GM21526 (cell line): ENCODE data around the gene EPB41L2.
"Not testable (repeated sequence)": the region's sequence is repeated elsewhere in the genome, so short reads cannot be mapped to it uniquely, and the experiment has no call there.

Experiments used
- ATAC-seq: cut with Tn5 transposase; IDR thresholded peaks from one replicate; pipeline ENCODE4 v1.9.1; 2021; ENCODE audit warnings: moderate library complexity; ENCODE audit not compliant: unreplicated experiment, low FRiP score

EPB41L2 gene

GRCh38 chr6:131063028-131063763 is at the start of gene EPB41L2:
EPB41L2 (minus strand) TSS chr6:131063245; CDS start chr6:130956485, 106,760 bp downstream.
- peak; percentile 68 for ATAC-seq

DNA sequence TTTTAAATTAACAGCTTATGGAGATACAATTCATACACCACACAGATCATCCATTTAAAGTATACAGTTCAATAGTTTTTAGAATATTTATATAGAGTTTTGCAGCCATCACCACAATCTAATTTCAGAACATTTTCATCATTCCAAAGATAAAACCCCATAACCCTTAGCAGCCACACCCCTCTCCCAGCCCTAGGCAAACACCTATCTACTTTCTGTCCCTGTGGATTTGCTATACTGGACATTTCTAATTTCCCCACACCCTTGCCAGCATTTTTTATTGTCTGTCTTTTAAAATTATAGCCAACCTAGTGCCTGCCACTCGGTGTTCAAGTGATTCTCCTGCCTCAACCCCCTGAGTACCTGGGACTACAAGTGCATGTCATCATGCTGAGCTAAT is 49.2 kb upstream of the EPB41L2 start:
- ATAC-seq: no peak

- no peak for ATAC-seq
Observed at GRCh38 chr6:131107151-131107550, 44.1 kb upstream of the EPB41L2 start.

DNA sequence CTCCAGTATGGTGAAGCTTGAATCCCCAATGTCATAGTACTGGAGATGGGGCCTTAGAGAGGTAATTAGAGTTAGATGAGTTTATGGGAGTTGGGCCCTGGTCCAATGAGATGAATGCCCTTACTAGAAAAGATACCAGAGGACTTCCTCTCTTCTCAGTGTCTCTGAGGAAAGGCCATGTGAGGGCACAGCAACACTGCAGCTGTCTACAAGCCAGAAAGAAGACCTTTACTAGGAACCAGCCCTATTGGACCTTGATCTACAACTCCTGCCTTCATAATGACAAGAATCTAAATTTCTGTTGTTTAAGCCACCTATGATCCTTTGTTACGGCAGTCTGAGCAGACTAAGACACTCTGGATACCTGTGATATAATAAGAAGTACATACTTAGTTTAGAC is 40.9 kb upstream of the EPB41L2 start:
- no peak for ATAC-seq

DNA sequence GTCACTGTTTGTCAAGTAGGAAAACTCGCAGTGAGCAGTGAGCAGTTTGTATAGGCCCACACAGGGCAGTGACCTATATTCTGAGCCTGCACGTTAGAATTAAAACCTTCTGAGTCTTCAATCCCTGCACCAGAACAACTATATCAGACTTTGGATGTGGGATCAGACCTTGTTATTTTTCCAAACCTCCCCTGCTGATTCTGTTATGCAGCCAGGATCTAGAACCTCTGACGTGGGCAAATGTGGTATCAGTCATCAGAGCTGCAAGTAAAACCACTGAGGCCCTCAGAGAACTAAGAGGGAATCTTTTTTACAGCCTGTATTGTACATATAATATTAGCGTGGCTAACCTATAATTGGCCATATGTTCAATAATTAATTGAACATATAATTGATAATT is 40.3 kb upstream of the EPB41L2 start:
- no peak for ATAC-seq

DNA sequence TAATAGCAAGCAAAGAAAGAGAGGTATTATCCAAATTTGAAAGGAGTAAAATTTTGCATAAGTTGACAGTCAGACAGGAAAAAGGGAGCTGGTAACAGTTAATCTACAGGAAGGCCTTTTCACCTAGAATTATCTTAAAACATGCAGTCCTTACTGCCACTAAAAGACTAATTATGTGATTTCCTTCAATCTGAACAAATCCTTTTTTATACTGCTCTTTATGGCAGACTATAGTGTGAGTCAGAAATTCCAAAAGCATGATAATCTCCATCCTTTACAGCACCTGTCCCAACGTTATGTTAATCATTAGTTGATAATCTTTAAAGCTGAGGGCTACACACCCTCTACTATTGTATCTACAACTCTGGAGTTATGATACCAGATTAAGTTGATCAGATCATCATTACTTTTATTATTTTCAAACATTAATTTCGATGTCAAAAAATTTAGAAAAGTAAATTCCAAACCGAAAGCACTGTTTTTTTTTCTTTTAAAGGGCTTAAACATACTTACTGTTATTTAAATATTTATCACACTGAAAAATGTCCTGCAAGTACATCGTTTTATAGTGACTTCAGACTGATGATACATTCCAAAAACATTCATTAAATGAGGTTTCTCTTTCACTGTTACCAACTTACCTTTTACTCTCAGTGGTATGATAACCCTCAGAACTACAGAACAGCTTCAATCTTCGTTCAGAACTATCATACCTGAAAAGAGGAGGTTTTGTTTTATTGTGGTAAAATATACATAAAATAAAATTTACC is 39.1 kb upstream of the EPB41L2 start:
- no peak for ATAC-seq

GRCh38 chr6:131096786-131097185 is 33.7 kb upstream of the EPB41L2 start:
- ATAC-seq: no peak

DNA sequence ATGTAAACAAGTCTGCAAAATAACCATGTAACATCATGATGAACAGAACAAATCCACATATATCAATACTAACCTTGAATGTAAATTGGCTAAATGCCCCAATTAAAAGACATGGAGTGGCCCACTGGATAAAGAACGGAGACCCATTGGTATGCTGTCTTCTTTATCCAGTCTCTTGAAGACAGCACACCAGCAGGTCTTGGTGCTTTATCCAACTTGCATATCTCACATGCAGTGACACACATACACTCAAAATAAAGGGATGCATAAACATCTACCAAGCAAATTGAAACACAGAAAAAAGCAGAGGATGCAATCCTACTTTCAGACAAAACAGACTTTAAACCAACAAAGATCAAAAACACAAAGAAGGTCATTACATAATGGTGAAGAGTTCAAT is 30.3 kb upstream of the EPB41L2 start:
- ATAC-seq: no peak

DNA sequence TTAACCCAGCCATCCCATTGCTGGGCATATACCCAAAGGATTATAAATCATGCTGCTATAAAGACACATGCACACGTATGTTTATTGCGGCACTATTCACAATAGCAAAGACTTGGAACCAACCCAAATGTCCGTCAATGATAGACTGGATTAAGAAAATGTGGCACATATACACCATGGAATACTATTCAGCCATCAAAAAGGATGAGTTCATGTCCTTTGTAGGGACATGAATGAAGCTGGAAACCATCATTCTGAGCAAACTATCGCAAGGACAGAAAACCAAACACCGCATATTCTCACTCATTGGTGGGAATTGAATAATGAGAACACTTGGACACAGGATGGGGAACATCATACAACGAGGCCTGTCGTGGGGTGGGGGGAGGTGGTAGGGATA is 28.9 kb upstream of the EPB41L2 start:
- ATAC-seq: not testable (repeated sequence)

GRCh38 chr6:131090339-131090738 is 27.3 kb upstream of the EPB41L2 start:
- ATAC-seq: not testable (repeated sequence)

- no peak for ATAC-seq
Observed at GRCh38 chr6:131084982-131085381, 21.9 kb upstream of the EPB41L2 start.

DNA sequence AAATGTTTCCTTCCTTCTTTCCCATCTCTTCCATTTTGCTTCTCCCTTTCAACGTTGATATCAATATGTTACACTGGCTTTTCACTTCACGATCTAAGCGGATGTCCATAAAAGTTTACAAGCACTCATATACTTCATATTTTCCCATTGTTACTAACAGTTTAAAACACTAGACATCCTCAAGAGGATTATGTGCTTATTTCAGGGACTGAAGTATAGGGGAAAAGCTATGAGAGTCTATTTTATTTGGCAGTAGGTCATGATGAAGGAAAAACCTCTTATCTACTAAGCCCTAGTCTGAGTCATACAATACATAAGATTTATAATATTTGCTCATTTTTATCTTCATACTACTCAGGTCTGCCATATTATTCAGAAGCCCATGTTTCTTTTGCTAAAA is 20.6 kb upstream of the EPB41L2 start:
- ATAC-seq: no peak

DNA sequence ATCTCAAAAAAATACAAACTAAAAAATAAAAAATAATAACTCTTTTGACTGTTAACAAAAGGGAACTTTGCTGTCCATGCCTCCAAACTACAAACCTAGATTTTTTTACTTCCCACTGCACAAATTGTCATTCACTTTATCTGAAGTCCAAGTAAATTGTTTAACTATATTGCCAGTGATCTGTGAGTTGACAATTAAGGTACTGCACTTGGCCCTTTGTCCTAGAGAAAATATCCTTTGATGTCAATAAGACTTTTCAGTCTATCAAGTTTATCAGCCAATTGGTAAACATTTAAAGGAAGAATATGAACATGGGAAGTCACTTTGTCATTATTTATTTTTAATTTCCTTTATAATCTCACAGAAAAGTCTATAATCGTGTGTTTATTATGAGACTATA is 19.3 kb upstream of the EPB41L2 start:
- no peak for ATAC-seq

DNA sequence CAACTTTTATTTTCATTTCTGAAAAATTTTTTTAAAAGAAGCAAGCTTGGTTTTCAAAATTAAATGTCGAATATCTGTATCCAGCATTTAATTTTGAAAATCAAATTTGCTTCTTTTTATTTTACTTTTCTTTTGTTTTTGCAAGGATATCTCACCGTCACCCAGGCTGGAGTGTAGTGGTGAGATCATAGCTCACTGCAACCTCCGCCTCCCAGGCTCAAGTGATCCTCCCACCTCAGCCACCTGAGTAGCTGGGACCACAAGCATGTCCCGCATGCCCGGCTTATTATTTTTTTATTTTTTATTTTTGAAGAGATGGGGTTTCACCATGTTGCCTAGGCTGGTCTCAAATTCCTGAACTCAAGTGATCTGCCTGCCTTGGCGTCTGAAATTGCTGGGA is 17.0 kb upstream of the EPB41L2 start:
- ATAC-seq: no peak

DNA sequence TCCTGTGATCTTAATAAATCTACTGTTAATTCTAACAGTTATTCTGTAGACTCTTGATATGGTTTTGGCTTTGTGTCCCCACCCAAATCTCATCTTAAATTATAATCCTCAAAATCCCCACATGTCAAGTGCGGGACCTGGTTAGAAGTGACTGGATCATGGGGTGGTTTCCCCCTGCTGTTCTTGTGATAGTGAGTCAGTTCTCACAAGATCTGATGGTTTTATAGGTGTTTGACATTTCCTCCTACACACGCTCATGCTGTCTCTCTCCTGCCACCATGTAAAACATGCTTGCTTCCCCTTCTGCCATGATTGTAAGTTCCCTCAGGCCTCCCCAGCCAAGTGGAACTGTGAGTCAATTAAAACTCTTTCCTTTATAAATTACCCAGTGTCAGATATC is 10.5 kb upstream of the EPB41L2 start:
- ATAC-seq: no peak

- no peak for ATAC-seq
Observed at GRCh38 chr6:131070061-131070460, 7.0 kb upstream of the EPB41L2 start.

DNA sequence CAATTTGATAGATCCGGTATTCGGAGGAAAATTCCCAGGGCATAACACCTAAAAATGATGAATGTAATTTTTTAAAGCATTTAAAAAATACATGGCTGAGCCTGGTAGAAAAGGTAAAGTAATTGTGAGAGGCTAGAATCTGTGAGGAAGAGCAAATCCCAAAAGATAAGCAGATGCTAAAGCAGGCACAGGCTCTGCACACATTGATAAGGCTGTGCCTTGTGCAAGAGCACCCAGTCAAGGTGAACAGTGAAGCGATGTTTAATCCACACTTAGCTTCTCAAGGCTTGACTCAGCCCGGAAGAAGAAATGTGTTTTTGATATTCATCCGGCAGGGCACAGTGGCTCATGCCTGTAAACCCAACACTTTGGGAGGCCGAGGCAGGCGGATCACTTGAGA is 5.1 kb upstream of the EPB41L2 start:
- no peak for ATAC-seq

DNA sequence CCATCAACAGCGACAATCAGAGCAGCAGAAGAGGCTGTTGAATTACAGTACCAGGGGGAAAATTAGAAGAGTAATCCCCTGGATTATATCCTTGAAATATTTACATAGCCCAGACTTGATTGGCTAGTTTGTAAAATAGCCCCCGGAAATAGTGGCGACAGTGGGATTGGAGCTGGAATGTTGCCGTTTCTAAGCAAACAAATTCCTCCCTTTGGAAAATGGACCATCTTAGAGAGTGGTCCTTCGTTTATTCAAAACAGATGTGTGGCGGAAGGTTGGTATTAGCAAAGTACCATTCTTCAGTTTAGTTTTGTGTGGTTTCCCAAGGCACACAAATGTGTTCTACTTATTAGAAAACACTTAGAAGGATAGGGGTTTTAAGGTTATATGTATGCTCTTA is 4.5 kb upstream of the EPB41L2 start:
- no peak for ATAC-seq

DNA sequence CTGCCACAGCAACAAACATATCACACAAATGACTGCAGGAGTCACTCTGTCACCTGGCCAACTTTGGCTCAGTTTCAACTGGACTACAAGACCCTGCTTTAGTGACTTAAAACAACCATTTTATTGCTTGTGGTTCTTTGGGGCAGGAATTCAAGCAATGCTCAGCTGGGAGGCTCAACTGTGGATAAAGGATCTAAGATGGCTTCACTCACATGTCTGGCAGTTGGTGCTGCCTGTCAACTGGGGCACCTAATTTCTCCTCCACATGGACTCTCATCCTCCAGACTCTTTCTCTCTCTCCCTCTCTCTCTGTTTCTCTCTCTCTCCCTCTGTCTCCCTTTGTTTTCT is 2.8 kb upstream of the EPB41L2 start:
- ATAC-seq: no peak

GRCh38 chr6:131065112-131065823 is 2.2 kb upstream of the EPB41L2 start:
- no peak for ATAC-seq

DNA sequence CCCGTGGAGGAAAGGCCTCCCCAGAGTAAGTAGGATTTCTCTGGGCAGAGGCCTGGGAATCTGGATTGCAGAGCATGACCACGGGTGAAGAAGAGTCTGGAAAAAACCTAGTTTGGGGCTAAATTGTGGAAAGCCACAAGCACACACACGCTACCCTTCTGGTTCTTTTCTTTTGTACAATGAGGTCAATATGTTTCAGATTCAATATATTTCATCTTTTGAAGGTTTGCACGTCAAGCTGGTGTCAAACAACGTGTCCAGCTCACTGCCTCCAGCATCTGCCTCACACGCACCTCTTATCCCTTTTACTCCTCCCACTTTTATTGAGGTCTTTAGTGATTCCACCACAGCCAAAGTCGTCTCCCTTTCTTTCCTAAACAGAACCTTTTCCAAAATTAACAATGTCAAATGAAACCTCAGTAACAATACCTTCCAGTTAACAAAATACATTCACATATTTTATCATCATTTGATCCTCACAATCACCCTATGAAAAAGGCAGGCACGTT is 773 bp upstream of the EPB41L2 start:
- no peak for ATAC-seq
